CD4-positive, alpha-beta T cell treated with Interleukin-4 for 1 hour (primary cell): ENCODE results near the gene SAMSN1.

Experiments
- DNase-seq, 2 donors: peaks; one replicate each; pipeline ENCODE4 v3.0.0-alpha.2; 2020 to 2022

The SAMSN1 gene

DNA sequence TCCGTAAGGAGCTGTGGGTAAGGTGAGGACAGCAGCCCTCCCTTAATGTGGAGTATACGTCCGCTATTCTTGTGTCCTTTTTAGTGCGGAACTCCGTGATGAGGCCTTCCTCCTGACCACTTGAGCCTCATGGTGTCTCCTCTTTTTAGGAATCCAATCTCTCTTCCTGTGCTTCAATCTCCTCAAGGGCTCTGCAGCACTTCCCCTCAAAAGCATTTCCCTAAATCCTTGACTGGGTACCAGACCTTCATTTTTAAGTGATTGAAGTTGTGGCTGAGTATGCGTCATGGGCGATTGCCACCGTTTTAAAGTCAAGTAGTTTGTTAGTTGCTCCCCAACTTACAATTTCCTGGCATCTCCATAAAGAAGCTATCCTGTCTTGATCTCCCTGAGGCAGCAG lies 62.8 kb downstream of the SAMSN1 start:
- no peak for DNase-seq

DNA sequence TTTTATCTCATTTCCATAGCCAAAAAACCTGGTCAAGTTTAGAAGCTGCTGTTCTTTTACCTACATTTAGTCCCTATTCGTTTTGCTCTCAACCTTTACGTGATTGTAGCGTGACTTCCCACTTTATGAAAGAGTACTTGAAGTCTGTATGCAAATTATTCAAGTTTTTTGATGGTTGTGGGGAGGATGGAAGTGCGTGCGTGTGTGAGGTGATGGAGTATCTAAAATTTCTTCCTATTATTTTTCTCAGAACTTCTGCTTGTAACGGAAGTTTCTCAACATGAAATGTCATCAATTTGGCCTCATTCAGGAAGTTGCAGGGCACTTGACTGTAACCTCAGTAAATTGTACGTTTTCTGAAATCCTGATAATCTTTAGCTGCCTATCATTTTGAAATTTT lies 64.0 kb downstream of the SAMSN1 start:
- DNase-seq: peak; percentile 64

DNA sequence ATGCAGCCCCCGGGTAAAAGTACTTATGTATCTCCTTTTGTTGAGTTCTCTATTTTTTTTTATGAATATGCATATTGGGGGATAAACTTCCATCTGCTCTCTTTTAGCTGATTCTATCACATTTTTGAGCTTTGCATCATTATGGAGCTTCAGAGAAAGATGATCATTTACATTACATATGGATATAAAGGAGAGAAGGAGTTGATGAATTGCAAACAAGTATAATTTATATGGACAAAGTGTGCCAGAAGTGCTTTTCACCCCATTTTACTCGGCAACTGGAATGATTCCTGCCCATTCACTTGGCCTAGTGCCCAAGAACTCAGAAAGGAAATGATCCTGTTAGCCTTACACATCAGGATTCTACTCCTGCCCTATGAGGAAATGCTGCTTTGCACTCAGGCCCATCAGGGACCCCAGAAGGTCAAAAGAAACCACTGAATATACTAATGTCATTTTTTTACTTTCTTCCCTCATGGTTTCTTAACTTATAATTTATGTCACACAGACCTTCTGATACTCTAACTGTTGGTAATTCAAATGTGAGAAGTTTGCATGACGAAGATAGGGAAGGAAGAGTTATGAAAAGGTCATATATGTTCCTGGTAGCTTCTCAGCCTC lies 65.6 kb downstream of the SAMSN1 start:
- DNase-seq: no peak

DNA sequence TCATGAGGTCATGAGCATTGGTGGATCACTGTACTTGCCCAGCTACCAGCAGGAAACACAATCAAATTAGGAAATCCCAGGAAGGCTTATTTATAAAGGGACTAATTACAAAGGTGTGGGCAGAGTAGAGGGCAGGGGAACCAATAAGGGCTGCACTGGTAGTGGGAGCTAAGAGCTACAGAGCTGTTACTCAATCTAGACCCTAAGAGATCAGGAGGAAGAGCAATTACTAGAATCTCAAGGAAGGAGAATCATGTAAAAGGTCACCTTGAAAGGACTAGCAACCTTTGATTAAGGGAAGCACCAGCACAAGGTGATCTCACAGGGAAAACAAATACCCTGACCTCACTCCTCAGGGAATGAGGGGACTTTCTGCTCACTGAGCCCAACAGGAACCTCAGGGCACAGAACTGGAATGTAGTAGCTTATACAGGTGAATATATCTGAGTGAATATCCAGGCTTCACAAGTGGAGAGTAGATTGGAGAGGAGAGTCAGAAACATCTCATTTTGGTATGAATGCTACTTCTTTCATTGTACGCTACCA lies 66.8 kb downstream of the SAMSN1 start:
- DNase-seq: no peak

DNA sequence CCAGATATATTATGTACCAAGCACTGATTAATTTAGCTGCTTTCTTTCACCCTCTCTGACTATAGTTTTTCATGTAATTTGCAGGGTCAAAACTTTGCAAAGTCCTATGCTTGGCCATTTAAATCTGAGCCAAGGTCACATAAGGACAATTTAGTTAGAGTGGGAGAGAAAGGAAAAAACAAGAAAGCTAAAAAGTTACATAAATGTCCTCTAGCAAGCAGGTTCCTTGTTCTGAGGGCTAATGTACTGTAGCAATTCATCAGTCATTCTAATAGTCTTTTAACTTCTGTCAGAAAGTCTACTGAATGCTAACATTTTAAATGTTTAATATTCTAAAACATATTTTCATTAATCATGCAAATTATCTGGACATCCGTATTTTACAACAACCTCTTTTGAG lies 68.3 kb downstream of the SAMSN1 start:
- DNase-seq: no peak

DNA sequence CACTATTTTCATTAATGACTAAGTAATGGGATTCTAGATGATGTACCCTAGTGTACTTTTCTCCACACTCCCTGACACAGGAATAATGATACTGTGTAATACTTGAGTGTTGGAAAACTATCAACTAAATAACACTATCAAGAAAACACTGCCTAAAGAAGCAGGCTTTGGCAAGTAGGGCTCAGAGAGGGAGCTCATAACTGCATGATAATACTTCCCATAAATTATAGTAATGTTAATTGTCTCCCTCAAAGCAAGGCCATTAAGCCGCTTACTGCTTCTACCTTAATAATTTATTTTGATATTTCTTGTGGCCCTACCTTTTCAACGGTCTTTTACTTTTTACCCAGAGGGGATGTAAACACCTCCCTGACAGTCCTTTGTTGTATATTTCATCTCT lies 69.0 kb downstream of the SAMSN1 start:
- DNase-seq: no peak

DNA sequence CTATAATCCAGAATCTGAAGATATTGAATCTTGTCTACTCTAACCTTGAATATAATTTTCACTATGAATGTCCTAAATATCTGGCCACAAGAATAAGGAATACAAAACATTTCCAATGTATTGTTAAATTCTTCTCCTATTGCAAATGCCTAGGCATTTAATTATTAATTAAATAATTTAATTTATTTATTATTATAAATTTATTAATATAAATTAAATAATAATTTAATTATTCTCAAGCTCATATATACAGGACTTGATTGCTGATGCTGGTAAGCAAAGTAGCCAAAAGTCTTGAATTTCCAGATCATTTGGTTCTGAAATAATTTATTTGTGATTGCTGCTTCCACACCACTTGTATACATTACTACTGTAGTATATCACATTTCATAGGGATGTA lies 71.1 kb downstream of the SAMSN1 start:
- no peak for DNase-seq

DNA sequence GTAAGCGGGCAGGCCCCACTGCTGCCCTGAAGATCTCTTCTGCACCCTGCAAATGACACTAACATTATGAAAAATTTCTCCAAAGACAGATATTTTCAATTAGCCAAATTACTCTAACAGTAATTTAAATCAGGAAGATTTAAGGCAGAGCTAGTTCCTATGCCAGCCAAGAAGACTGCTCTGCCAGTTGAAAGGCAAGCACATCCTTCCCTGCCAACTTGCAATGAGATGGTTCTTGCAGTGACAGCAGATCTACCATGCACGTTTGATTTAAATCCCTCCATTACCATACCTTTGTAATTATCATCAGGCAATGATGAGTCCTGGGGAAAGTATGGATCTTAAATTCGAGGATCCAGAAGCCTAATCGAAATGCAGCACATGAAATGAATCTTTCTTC lies 76.5 kb downstream of the SAMSN1 start:
- no peak for DNase-seq

DNA sequence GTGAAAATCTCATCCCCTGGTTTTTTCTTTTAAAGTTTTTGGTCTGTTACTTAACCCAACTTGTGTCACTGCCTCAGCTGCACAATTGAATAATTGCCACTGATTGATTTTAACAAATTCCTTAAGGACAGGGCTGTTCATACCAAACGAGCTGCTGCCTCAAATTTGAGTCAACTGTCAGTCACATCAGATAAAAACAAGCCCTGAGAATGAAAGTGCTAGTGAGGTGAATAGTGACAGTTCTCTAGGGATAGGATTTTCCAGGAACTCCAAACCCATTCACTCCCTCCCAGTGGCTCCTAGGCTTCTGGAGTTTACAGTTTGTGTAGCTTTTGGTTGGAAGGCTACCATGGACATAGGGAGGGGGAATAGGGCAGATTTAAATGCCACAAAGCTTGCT lies 79.4 kb downstream of the SAMSN1 start:
- no peak for DNase-seq

DNA sequence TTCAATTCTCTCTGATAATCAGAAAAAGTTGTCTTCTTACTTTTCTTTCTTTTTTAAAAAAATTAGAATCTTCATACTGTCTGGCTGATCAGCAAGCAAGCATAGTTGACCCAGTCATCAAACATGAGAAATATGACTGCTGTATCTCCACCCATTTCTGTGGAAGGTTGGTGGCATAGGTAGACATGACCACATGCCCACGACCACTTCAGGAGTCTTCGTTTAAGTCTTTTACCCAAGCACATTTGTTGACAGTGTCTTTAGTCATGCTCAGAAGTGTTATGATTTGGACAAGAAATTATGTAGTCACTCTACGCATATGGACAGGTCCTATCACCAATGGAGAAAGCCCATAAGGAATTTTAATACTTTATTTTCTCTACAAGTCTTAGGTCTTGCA lies 88.4 kb downstream of the SAMSN1 start:
- no peak for DNase-seq

DNA sequence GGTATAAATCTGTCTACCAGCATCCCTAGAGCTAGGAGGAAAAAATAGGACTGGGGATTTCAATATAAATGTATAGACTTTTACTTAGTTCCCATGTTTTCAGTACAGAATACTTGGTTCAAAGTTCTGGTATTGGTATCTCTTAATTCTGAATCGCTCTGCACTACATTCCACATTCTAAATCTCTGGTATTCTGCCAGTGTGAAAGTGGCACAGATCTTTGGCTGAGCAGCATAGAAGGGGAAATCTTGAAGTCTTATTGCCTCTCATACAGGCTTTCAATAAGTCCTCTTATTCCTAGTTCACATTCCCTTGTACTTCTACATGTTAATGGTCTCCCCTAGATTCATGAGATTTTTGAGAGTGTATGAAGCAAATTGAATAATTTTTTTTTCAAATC lies 89.2 kb downstream of the SAMSN1 start:
- no peak for DNase-seq

DNA sequence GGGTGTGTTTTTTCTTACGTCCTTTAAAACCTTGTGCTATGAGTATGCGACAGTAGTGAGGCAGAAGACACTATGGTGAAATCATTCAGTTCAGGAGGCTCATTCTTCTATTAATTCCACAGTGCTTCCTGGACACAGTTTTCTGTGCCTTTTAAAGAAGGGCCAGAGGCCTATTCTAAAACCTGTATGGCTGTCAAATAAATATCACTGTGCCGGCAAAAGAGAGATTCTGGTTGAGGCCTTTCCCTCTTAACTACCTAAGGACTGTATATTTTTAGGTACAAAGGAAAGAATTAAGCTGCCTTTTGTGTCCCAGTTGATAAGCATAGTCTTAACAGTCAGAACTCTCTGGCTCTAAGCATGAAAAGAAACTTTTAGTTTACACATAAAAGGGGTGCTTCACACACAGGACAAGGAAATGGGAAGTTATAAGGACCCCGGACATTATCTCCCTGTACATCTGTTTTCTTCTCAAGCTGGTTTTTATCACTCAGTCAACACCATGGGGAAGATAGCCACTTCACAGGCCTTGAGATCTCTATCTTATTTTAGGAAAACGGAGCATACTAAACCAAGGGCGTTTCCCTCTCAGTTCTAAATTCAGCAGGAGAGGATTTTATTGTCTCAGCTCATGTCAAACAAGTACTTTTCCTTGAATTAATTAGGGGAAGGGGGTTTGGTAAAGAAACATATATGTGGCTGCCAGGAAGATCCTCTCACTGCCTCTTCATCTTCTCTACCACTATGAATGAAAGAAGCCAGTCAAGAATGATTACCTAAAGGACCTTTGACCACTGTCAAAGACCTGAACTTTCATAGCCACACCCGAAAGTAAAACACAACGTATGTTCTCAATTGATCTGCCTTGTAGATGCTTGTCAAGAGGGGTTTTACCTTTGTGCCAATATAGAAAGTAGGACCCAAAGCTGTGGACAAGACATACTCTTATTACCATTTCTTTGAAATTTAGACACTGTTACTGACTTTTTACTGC lies 91.8 kb downstream of the SAMSN1 start:
- DNase-seq: no peak

DNA sequence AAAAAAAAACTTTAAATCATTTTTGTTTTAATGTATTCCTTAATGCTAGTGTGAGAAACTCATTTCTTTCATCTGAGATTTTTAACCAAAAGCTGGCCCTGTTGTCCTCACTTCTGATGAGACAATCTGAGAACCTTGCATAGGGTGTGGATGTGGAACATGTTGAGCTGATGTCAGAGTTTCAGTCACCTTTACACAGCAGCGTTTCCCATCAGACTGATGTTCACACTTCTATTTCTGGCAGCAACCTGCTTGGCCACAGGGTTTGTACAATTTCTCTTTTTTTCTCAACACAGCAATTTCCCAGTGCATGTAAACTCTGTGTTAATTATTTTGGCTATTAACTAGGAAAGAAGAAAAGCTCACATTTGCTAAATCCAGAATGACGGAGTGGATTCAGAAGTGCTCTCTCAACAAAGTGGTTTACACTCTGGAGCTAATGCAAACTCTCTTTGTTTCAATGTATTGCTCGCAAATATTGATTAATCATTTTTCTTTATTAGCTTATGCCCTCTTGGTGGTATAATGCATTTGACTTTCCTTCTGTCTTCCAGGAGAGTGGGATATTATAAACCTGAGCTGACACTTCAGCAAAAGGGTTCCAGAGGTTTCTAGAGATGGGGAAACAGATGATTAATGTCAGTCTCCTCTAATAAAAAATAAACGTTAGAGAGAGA lies 92.6 kb downstream of the SAMSN1 start:
- DNase-seq: peak in 1 of 2 donors; percentile 9

DNA sequence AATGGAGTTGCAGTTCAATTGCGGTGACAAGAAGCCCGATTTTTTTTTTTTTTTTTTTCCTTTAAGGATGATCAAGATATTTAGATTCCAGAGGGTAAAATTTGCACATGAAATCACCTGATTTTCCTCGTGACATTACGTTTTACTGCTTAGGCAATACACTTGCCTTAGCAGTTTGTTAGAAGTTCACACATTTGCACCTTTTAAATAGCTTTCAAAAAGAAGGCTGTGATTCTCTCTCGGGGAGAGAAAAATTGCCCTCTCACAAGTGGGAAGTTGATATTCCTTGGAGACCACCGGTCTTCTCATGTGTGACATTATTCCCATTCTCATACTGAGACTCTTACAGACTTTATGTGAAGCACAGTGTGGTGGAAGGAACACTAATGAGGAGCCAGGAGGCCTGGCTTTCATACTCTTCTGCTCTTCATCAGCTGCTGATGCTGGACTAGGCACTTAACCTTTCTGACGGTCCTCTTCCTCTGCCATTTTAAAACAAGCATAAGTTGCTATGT lies 93.3 kb downstream of the SAMSN1 start:
- DNase-seq: no peak

DNA sequence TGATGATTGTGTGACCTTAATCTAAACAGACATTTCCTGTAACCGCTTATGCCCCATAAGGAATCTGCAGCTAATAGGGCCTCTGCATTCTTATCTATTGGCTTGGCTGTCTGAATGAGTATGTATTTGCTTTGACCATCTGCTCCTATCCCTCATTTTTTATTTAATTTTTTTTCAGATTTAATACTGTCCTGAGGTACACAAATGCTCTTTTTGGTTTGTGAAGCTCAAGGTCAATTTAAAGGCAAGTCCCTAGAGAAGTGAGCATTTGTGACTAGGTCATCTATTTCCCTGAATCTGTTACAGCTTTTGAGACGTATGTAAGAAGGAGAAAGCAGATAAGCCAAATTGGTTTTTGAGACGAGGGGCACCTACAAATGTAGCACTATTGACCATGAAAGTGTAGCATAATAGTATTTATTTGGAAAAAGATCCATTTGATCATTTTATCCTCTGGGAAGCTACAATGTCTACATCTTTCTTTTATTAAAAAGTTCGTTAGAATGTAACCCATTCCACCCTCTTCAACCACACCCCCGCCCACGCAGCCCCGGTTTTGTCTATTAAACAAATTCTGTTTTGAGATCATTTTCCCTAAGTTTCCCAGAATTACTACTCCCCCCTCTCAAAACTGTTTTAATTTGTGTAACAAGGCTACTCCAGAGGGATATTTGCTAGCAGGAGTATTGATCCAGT lies 93.9 kb downstream of the SAMSN1 start:
- no peak for DNase-seq

DNA sequence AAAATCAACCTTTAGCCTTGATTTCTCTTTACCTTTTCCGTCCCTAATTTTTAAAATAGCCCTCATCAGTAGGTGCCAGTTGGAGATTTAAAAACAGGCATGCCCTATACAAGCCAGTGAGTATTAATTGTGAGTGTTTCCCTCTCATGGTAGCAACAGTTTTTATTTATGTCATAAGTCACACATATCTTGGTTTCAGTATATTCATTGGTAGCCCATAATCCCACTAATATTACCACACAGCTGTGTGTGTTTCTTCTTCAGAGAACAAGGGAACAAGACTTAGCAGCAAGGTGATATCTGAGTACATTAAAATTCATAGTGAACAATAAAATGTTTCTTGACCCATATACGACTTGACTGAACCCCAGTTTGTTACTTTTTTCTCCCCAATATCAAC lies 94.6 kb downstream of the SAMSN1 start:
- DNase-seq: no peak

DNA sequence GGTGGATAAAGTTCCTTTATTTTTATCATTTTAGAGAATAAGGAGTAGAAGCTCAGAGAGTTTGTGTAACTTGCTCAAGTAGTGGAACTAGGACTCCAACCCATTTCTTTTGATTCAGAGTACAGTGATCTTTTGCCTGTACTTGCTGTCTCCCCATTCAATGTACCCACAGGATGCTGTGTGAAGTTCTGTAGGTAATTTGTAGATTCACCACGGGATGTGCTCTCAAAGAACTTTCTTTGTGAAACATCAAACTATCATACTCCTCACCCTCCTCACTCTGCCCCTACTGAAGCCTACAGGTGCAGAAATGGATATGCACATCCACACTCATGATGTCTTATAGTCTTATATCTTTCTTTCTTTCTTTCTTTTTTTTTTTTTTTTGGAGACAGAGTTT lies 97.3 kb downstream of the SAMSN1 start:
- DNase-seq: no peak

DNA sequence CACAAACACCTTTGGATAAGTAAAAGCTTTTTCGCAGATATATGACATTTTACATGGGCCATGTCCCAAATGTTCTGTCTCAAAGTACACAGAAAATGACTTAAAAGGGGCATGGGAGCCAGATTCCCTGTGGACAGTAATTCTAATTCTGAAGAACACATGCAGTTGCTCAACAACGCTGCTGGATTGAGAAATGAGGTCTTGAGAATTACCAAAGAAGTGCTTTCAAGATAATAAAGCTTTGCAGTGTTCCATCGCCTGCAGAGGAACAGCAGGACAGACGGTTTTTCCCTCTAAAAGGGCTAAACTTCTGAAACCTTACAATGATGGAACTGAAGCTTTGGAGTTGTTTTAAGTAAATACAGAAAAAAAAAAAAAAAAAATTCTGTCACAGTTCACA lies 107.9 kb downstream of the SAMSN1 start:
- no peak for DNase-seq

DNA sequence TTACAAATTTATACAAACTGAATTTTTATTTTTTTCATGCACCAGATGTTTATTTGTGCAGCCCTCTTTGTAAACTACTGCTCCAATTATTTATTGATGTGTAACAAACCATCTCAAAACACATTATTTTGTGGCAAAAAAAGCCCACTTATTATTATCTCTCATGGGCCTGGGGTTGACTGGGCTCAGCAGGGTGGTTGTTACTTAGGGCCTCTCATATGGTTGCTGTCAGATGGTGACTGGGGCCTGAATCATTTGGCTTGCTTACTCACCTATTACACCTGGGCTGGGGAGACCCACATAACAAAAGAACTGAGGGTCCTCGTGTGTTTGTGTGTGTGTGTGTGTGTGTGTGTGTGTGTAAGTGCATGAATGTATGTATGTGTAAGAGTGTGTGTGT lies 110.7 kb downstream of the SAMSN1 start:
- DNase-seq: no peak
